ENCODE data around the gene PC. TPM values are rescaled to one million over a fixed set of nuclear protein-coding genes. Genes with fewer than 3 reads are reported as not detected.

The PC gene
- total RNA-seq, 1 donor from 2014 or later = 8.7 TPM

GRCh38 chr11:66885469-66885868 is 72.7 kb downstream of the PC start:
- intact Hi-C loops (cut with micrococcal nuclease) = no loop called here

DNA sequence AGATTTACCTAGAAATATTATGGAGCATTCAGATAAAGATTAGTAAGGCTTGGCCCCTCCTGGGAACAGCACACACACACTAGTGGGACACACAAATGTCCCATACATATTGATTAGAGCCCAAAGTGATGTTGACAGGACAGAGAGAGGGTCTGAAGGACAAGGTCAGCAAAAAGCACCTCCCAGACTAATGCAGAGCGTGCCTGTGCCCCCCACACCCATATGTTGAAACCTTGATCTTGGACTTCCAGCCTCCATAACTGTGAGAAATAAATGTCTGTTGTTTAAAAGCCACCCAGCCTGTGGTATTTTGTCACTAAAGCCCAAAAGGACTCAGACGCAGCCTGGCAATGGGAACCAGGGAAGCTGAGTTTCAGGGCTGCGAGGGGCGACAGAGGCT is 73.7 kb downstream of the PC start:
- intact Hi-C loops (cut with micrococcal nuclease) = loop anchor here (5.0 kb wide), 1 partner anchor 52 kb away; no protein-coding TSS in a partner anchor

GRCh38 chr11:66883016-66883965 is 74.9 kb downstream of the PC start:
- intact Hi-C loops (cut with micrococcal nuclease) = loop anchor here (1.0 to 5.0 kb wide), 2 partner anchors 51 to 189 kb away; no protein-coding TSS in a partner anchor

- intact Hi-C loops (cut with micrococcal nuclease) = loop anchor here (1.0 to 5.0 kb wide), 2 partner anchors 50 to 188 kb away; no protein-coding TSS in a partner anchor
Observed at GRCh38 chr11:66882561-66883015, 75.6 kb downstream of the PC start.

DNA sequence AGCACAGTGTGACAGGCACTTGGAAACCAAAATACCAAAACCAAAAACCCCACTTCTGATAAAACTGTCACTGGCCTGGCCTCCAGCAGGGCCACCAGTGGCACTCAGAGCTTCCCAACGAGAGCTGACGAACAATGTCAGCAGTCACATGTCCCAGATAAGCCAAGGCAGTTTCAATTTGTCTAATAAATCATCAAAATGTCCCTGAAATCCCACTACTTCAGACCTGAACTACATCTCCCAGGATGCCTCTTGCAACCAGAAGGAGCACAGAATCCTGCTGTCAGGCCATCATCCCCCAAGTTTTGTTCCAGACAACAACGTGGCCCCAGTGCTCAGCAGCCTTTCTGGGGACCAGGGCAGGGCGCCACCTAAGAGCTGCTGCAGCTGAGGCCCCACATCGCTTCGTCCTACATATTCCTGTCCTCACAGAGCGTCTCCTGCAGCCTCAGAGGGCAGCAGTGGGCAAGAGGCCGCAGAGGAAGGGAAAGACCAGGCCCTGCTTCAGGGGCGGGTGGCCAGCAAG is 76.2 kb downstream of the PC start:
- intact Hi-C loops (cut with micrococcal nuclease) = loop anchor here (5.0 kb wide), 1 partner anchor 50 kb away; no protein-coding TSS in a partner anchor

- intact Hi-C loops (cut with micrococcal nuclease) = loop anchor here (5.0 kb wide), 1 partner anchor 49 kb away; no protein-coding TSS in a partner anchor
Observed at GRCh38 chr11:66881451-66881835, 76.7 kb downstream of the PC start.

DNA sequence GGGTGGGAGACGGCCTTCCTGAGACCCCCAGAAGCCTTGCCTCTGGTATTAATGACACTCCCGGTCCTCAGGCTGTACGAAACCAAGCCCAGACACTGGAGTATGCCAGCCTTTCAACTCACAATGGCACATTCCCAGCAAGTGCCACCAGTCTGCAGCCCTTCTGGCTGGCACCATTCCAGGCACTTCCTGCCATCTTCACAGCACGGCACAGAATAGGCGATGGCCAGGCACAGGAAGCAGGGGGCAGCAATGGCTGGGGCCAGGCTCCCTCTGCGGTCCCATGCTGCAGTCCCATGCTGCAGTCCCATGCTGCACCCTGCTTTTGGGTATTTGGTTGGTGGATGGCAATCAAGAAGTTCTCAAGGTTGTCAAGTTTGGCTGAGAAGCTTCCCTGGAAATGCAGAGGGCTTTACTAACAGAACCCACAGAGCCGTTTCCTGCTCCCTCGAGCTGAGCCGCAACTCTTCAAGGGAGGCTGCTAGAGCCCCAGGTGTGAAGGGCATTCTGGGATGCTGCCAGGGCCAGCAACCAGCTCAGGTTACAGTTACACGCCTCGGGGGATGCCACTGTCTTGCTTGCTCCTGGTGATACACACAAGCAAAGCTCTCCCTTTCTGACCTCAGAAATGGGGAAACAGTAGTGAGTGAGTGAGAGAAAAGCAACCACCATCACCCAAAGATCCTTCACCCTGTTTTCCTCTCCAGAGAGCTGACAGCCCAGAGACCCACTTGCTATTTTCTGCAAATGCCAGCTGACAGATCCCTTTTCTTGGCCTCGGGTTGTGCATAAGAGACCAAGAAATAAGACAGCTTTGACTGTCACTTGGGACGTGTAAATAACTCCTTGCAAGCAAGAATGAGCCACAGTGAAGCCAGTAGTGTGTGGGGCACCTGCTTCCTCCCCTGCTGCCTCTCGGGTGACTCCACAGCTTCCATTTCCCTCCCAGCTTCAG is 77.4 kb downstream of the PC start:
- intact Hi-C loops (cut with micrococcal nuclease) = loop anchor here (5.0 kb wide), 1 partner anchor 48 kb away; no protein-coding TSS in a partner anchor

GRCh38 chr11:66879999-66880398 is 78.2 kb downstream of the PC start:
- intact Hi-C loops (cut with micrococcal nuclease) = loop anchor here (5.0 kb wide), 1 partner anchor 48 kb away; no protein-coding TSS in a partner anchor

DNA sequence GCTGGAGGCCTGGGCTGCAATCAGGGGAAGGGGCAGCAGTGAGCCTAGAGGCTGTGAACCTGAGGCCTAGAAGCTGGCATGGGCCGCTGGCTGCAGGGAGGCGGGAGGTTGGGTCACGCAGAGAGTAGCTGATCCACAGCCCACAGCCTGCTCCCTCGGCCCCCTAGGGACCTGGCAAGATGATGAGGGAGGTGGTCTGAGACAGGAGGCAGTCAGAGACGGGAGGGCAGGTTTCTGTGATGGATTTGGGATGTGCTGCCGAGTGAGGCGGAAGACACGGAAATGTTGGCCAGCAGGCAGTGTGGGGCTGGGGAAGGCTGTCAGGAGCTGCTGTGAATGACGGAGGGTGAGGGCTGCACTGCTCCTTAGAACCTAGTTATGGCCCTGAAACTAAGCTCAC is 78.6 kb downstream of the PC start:
- intact Hi-C loops (cut with micrococcal nuclease) = no loop called here

- intact Hi-C loops (cut with micrococcal nuclease) = no loop called here
Observed at GRCh38 chr11:66879000-66879399, 79.2 kb downstream of the PC start.

DNA sequence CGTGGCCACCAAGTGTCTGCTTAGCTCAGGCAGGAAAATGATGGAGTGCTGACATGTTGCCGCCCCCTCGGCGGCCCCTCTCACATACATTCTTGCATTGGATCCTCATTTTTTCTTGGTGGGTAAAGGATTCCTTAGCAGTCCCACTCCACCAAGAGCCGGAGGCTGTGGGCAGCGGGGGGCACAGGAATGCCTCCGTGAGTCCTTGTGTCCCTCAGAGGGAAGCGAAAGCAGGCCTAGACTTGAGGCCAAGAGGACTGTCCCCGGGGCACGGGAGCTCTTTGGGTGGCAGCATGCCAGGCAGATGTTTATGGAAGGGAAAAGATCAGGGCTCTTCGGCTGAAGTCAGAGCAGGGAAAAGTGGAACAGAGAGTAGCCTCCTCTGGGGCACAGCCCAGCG is 79.7 kb downstream of the PC start:
- intact Hi-C loops (cut with micrococcal nuclease) = no loop called here

DNA sequence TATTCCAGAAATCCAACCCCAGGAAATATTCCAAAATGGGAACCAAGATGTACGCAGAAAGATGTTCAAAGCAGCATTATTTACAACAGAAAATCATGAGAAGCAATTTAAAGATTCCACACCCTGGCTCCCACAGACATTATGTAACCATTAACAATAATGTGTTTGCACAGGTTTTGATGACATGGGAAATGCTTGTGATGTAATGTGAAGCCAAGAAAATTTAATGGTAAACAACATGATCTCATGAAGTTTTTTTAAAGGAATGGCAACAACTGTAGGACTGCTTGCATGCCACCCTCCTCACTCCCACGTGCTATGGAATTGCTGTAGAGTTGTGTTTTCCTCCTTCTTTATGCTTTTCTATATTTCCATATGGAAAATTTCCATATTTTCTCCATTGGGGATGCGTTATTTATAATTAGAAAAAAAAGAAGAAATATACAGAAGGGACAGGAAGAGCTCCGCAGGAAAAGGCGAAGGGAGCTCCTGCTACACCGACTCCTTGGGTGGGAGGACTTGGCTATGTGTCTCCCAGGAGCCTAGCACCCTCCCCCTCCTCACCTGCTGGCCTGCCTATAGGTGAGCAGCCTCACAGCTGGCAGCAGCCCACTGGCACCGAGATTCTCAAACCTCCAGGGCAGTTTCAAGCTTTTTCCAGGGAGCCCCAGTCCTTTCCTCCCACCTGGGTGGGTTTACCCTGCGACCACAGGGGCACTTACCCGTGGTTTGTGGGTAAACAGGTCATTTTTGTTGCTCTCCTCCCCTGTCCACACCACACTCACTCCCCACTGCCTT is 80.4 kb downstream of the PC start:
- intact Hi-C loops (cut with micrococcal nuclease) = no loop called here

DNA sequence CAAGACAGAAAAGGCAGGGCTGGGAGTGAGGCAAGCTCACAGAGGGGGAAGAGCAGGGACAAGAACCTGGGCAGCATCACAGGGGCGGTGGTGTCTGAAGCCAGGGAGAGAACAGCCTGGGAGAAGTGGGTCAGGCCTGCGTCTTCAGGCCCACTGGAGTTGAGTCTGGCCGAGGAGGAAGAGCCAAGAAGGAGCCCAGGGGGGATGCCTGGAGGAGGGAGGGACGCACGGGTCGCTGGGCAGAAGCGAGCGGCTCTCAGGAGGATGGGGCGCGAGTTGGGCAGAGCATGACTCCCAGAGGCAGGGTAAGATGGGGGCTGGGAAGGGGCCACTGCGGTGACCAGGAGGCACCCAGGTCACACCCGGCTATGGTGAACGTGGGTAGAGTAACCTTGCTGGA is 82.8 kb downstream of the PC start:
- intact Hi-C loops (cut with micrococcal nuclease) = no loop called here

GRCh38 chr11:66874232-66874631 is 84.0 kb downstream of the PC start:
- intact Hi-C loops (cut with micrococcal nuclease) = no loop called here

DNA sequence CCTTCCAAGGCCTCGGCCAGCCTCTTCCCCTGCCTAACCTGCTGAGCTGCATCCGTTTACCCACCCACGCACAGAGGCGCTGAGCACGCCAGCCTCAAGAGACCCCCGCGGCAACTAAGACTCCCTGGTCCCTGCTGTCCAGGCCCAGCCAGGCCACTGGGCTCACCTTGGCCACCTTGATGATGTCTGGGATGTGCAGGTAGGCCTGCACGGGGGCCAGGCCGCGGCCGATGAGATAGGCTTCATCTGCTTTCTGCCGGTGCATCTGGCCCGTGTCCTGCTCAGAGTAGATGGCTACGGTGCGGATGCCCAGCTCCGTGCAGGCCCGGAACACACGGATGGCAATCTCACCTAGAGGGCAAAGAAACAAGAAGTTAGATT is 86.7 kb downstream of the PC start:
- intact Hi-C loops (cut with micrococcal nuclease) = no loop called here

DNA sequence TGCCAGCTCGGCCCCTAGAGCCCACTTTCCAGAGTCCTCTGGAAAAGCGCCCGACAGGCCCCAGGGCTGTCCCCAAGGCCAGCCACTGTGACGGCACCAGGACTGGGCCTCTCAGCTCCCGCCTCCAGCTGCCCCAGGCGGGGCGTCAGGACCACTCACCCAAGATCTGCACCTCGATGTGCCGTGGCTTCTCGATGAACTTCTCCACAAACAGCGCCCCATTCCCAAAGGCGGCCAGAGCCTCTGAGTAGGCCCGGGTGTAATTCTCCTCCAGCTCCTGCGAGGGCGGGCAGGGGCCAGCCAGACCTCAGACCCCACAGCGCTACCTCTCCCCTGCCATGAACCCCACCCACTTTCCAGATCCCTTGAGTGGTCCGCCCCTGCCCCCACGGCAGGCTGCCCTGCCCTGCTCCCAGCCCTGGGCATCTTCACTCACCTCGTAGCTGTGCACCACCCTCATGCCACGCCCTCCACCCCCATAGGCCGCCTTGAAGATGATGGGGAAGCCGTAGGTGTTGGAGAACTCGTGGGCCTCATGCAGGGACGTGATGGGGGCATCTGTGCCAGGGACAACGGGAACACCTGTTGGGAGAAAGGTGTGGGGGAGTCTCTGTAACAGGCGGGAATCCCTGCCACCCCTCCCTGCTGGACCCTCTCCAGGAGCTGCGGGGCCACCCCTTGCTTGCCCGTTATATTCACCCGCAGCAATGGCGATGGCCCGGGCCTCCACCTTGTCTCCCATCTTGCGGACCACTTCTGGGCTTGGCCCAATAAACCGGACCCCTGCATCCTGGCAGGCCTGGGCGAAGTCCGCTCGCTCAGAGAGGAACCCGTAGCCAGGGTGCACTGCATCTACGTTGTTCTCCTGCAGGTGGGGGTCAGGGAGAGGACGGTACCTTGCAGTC is 87.3 kb downstream of the PC start:
- intact Hi-C loops (cut with micrococcal nuclease) = no loop called here

DNA sequence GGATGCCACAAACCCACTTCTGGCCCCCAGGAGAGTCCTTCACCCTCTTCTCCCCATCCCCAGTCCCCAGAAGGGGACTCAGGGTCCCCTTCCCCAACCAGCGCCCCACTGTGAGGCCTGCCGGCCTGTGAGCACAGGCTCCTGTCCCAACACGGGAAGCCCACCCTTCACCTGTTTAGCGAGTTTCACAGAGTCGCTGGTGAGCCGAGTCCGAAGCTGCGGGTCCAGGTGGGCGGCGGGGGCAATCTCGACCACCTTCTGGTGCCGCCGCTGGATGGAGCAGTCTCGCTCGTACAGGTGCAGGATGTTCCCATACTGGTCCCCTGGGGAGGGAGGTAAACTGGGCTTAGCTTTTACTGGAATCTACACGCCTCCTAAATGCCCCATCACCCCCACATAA is 88.1 kb downstream of the PC start:
- intact Hi-C loops (cut with micrococcal nuclease) = no loop called here

DNA sequence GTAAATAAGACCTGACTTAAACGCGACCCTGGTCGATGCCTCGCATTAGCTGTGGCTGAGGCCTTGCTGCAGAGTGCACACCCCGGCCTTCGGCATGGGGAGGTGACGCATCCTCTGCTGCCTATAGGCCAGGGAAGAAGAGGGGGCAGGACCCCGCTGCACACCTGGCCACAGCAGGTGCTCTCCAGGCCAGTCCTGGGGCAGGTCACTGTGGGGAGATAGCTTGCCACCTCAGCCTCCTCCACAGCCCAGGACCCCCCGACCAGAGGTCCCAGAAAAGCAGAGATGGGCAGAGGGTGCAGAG is 88.7 kb downstream of the PC start:
- intact Hi-C loops (cut with micrococcal nuclease) = loop anchor here (5.0 kb wide), 1 partner anchor 88 kb away; the partner anchor contains the start of gene PC

Measured in T-helper 1 cell treated with Interleukin-12 subunit alpha and Interleukin-12 subunit beta and Interleukin-4 antibody, amounts not matched to agents 30 ng/mL and 1 ng/mL, for 36 hours (primary cell).